NCI-H524 treated with DMSO at 0.1 percent for 48 hours (cell line): Measurements from ENCODE around the gene CNTN5.

Experiments used
- DNase-seq: peaks from one replicate; lab custom pipeline; 2025; lab: John Stamatoyannopoulos, UW

Gene CNTN5

GRCh38 chr11:100093698-100094097, 1072.9 kb downstream of the CNTN5 start:
- no peak for DNase-seq

DNA sequence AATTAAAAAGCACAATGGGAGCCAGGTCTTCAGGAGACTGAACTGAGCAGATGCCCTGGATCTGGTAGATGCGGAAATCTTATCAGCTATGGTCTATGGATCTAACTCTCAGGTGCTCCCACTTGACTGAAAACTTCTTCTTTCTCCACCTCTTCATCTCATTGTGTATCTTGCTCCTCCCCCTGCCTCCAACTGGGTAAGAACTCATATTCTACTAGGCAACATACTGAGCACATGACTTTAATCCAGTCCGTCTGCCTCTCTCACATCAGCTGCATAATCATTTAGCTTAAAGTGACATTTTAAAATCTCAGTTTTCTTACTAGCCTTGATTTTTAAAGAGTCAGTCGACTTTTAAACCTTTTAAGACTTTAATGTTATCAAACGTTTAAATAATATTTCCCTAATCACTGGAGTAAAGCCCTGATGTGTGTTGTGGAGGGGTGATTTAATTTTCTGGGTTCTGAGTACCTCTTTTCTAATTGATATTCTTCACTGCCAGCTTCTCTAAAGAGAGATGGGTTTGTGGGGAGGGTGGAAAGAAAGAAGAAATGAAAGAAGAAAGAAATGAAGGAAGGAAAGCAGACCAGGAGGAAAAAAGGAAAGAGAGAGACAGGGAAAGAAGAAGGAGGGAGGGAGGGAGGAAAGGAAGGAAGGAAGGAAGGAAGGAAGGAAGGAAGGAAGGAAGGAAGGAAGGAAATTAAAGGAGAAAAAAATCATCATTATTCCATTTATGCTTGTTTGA, 1073.5 kb downstream of the CNTN5 start:
- DNase-seq, result no peak

- peak; percentile 5 for DNase-seq
Measured at GRCh38 chr11:100095809-100096208, 1075.1 kb downstream of the CNTN5 start.

DNA sequence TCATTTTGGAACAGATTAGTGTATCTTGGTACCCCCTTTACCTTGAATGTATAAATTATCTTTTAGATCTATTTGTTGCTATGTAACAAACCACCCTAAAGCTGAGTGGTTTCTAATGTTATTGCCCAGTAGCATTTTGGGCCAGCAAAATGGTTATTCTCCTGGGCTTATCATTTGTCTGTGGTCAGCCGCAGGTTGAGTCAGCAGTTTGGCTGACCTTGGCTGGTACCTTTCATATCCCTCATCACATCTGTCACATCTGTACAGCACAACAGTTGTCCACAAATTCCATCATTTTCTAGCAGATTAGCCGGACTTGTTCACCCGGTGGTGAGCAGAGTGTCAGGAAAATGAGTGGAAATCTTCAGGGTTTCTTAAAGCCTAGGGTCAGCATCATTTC, 1077.8 kb downstream of the CNTN5 start:
- DNase-seq, result no peak

- no peak for DNase-seq
Measured at GRCh38 chr11:100105255-100105981, 1084.7 kb downstream of the CNTN5 start.

GRCh38 chr11:100105982-100106358, 1085.2 kb downstream of the CNTN5 start:
- DNase-seq, result no peak

DNA sequence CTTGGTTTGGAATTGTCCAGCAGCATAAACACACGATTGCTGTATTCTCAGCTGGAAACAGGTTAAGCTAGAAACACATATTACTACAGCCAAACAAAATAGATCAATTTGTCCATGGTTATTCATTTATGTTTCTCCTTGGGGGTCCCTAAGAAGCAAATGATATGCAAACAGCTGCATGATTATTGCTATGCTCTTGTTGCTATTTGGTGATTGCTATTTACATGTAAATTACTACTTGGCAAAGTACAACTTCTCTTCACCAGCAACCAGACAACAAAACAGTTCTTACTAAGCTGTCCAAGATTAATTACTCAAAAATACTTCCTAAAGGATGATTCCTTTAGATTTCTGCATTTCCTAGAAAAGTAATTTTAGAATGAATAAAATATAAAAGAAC, 1098.4 kb downstream of the CNTN5 start:
- no peak for DNase-seq

- DNase-seq, result no peak
Measured at GRCh38 chr11:100133114-100133513, 1112.4 kb downstream of the CNTN5 start.

DNA sequence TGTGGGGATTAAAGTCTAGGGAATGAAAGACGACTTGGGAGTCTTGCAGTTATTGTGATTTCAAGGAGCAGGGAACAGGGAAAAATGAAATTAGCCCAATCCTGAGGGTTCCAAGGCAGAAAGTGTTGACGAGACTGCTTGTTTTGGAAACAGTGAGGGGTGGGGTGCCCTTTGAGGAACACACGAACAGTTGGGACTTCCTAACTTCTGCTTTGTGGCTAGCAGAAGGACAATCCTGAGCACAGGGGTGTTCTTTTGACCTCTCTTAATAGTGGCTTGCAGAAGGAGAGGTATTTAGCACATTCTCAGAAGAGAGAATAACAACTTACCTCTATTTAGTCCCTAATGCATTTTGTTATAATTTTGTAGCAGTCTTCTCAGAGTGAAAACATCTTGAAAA, 1120.5 kb downstream of the CNTN5 start:
- no peak for DNase-seq

- DNase-seq, result no peak
Measured at GRCh38 chr11:100151944-100152343, 1131.2 kb downstream of the CNTN5 start.

DNA sequence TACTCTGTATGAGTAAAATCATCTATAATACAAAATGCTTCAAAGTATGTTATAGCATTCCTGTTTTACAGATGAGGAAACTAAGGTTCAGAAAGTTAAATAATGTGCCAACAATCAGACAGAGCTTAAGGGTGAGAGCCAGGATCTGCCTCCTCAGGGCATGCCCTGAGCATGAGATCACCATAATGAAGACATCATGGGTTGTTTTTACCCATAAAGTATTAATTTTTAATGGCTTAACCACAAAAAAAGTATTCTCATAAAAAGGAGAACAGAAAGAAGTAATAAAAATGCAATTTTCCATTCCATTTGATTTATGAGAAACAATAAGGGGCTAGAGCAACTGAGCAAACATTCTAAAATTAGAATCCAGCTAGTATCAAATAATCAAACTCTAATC, 1132.0 kb downstream of the CNTN5 start:
- no peak for DNase-seq

- no peak for DNase-seq
Measured at GRCh38 chr11:100163471-100163870, 1142.7 kb downstream of the CNTN5 start.

GRCh38 chr11:100174881-100175280, 1154.1 kb downstream of the CNTN5 start:
- DNase-seq, result no peak

DNA sequence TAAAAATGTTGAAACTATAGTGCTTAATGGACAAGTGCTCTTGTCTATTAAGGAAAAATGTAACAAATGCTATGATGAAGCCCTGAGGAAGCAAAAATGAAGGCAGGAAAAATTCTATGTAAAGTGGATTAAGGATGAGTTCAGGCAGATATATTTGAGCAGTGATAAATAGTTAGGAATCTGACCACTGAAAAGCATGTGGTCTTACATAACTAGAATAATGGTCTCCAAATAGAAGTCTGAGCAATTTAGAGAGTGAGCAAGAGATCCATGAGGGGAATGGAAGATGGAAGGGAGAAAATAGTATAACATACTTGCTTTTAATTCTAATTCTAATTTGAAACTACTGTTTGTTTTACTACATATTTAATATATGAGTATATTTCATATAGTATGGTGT, 1155.7 kb downstream of the CNTN5 start:
- no peak for DNase-seq

GRCh38 chr11:100177651-100178050, 1156.9 kb downstream of the CNTN5 start:
- no peak for DNase-seq

GRCh38 chr11:100182350-100182749, 1161.6 kb downstream of the CNTN5 start:
- DNase-seq, result no peak

- DNase-seq, result no peak
Measured at GRCh38 chr11:100182927-100183326, 1162.2 kb downstream of the CNTN5 start.

GRCh38 chr11:100185588-100185987, 1164.8 kb downstream of the CNTN5 start:
- no peak for DNase-seq

GRCh38 chr11:100188137-100188783, 1167.5 kb downstream of the CNTN5 start:
- no peak for DNase-seq

GRCh38 chr11:100190395-100190794, 1169.6 kb downstream of the CNTN5 start:
- no peak for DNase-seq

GRCh38 chr11:100192181-100192580, 1171.4 kb downstream of the CNTN5 start:
- DNase-seq, result no peak

DNA sequence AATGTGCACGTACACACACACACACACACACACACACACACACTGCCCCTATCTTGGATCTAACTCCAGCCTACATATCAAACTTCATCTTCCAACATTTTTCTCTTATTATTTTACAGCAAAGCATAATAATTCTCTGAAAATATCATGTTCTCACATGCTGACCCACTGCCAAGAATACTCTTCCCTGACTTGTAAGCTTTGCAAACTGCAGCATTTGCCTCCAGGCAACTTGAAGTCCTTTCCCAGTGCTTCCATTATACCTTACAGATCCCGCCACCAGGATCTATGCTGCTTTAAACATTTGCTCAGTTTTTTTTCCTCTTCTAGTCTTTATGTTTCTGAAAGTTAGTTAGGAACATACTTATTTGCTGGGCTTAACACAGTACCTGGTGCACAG, 1183.0 kb downstream of the CNTN5 start:
- DNase-seq, result no peak

GRCh38 chr11:100205926-100206325, 1185.2 kb downstream of the CNTN5 start:
- no peak for DNase-seq
